HG03442 (cell line): ENCODE results near the gene GALNT18.
A peak's percentile ranks its signal among the peaks of the same experiment; 100 is the strongest.

Experiments used
- ATAC-seq: cut with Tn5 transposase; IDR thresholded peaks from one replicate; pipeline ENCODE4 v1.9.1; 2021; ENCODE audit warnings: mild to moderate bottlenecking, moderate library complexity; ENCODE audit not compliant: unreplicated experiment

GALNT18 gene

DNA sequence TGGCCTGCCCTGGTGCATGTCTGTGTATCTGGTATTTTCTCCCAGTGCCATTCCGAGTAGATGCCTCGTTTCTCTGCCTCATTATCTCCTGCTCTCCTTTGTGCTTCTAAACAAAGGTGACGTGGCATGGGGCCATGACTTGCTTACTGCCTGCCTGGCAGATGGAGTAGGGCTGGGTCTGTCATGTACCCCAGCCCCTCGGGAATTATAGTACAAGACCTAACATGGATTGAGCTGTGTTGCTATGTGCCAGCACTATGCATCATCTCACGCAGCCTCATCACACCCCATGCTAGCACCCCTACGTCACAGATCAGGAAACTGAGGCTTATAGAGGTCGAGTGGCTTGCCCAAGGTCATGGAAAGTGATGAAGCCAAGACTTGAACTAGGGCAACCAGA lies 88.1 kb downstream of the GALNT18 start:
- no peak for ATAC-seq

DNA sequence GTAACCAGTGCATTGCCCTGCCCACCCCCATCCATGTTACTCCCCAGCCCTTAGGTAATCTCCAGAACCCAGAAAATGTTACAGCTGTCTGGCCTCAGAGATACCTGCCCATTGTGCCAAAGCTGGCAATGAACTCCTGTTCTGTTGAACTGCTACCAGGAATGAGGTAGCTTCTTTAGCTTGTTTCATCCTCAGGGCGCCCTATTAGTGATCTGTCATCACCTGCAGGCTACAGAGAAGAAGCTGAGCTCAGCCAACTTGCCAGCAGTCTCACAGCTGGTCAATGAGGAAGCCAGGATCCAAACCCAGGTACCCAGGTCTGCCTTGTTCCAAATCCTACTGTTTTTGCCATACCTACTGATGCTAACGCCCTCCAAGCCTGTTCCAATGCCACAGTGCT lies 88.7 kb downstream of the GALNT18 start:
- no peak for ATAC-seq

DNA sequence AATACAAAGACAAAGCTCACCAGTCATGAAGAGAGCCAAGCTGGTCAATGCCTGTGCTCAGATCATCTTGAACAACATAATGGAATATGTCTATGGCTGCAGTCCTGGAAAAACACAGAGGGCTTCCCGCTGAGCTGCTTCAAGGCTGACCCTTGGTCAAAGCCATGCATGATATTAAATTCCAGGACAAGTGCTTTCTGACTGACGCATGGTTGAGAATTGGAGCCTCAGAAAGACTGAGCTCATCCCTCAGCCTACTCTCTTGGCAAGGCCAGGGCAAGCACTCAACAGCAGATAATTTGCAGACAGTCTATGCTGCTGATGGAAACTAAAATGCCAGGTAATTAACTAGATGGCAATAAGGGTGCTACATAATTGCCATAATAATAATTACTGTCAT lies 89.2 kb downstream of the GALNT18 start:
- no peak for ATAC-seq

DNA sequence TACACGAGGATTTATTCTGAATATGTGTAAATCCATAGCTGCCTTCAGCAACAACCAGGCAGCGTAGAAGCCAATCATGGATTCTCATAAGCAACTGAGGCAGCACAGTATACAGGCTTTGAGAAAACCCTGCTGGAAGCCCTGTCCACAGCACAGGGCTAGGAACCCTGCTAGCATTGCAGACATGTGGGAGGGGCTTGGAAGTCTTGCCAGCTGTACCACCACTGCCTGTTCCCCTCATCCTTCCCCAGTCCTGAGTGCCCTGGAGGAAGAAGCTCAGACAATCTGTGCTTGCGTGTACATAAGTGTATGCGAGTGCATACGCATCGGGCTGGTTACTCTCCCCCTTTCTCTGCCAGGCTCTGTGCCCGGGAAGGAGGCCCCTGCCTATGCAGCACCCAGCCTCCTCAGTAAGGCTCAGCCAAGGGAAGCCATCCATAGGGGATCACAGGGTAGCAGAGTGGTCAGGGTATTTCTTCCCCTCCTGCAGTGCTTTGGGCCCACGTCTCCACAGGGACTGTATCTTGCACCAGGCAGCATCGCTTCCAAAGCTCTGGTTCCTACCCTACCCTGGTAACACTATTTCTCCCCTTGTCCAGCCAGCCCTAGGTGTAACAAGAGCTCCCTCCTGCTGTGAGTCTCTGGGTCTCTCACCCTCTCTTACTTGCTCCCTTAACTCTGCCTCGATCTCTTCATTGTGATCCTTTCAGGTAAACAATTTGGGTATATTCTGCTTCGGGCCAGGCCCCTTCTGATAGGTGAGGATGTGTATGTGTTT lies 90.5 kb downstream of the GALNT18 start:
- no peak for ATAC-seq

DNA sequence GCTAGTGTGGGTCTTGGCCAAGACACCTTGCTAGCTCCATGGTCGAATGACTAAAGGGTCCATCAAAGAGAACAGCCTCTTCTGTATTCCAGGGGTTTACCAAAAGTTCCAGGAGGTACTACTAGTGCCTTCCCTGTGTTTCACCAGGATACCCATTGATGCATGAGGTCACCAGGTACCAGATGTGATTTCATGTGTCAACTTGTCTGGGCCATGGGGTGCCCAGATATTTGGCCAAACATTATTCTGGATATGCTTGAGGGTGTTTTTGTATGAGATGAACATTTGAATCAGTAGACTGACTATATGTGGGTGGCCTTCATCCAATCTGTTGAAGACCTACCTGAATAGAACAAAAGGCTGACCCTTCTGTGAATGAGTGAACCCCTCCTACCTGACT lies 92.8 kb downstream of the GALNT18 start:
- no peak for ATAC-seq

DNA sequence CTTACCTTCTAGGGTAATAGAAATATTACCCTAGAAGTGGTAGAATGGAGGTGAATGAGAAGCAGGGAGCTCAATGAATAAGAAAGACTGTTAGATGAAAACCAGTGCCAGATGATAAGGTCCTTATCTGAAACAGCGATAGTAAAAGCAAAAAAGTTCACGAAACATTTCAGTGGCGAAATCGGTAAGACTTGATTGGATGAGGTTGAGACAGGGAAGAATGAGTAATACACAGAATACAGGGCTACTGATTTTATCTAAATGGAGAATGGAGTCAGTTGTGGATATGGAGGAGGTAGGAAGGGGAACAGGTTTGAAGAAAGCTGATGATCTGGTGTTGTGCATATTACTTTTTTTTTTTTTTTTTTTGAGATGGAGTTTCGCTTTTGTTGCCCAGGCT lies 96.5 kb downstream of the GALNT18 start:
- ATAC-seq: no peak

DNA sequence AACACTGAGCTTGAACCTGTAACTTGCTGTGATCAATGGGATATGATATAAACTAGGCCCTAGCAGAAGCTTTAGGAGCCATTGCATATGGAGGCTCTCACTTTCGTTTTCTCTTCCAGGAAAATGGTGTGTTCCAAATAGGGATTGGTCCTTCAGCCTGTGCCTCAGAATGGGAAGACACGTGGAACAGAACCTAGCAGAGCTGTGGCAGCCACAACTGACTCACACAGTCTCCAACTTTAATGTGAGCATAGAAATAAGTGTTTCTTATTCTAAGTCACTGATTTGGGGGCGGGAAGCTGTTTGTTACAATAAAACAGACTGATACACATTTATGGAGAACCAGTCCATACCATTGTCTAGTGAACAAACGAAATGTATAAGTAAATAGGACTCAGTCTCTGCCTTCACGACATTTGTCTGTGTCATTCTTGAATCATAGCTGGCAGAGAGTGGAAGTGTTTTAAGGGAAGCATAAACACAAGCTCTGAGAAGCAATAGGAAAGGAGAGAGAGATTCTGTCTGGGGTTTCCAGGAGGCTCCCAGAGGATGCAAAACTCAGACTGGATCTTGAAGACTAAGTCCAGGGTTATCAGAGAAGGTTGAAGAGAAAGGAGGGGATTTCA lies 97.3 kb downstream of the GALNT18 start:
- ATAC-seq: no peak

DNA sequence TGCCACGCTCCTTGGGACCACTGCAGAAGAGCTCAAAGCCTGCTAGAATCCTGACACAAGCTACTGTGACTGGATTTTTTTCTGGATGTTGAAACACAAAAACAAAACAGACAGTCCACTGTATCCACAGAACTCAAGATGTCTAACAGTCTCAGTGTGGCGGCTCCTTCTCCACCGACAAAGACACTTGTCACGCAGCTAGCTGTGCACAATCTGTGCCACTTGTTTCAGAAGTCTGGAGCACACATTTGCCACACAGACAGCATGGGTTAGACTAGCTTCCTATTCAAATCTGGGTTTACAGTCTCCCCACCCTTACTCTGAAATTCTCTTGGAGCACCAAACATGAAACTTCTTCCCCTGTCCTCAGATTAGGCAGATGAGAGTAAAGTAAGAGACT lies 99.2 kb downstream of the GALNT18 start:
- no peak for ATAC-seq

DNA sequence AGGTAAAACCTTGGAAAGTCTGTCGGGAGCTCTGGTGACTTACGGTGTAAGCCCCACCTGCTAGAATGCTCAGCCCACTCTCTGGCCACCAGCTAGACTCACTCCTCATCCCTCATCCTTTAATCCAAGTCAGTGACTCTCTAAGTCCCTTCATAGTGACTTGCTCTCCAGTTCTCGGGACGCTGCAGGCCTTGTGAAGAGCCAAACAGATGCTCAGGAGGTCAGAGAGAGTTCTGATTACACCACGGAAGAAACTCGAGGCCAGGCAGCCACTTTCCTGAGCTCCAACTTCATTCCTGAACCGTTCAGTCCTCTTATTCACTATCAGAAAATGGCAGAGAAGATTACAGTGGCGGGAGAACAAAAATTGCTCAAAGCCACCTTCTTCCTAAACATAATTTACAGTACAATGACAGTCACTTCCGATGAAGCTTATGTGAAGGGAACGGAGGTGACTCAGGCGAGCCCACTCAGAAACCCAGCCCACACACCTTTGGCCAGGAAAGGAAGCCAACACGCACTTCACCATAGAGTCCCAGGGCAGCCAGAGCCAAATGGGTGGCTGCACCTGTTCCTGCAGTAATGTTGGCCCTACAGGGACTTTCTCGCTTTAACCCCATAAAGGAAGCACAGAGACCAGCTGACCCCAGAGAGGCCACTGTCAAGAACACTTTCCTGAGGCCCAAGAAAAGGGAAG lies 100.4 kb downstream of the GALNT18 start:
- ATAC-seq: peak; percentile 42

DNA sequence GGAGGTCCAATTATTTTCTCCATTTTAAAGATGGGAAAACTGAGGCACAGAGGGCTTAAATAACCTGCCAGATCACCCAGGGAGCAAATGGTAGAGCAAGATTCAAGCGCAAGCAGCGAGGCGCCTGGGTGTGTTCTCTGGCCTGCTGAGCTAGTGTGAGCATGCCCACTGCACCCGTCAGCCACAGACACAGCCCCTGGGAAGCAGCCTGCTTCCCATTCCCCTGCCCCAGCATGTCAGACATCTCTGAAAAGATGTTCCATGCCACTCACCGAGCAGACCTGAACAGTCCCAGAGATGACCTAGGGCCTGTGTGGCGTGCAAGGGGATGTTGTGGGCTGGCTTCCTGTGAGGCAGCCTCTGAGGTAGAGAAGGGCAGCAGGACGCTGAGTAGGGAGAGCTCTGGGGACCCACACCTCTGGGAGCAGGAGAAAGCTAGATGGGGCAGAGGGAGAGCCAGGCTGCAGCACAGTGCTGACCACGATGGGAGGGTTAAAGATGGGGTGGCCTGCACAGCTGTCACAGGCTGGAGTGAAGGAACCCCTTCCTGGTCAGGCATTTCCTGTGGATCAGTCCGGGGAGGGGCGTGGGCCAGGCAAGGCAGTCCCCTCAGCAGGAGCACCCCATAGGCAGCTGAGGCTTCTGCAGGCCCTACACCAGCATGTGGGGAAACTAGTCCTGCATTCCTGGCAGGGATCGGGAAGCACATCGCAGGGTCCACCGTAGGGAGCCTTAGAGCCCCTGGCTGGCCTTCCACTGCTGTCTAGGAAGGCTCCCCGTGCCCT lies 101.4 kb downstream of the GALNT18 start:
- ATAC-seq: no peak

DNA sequence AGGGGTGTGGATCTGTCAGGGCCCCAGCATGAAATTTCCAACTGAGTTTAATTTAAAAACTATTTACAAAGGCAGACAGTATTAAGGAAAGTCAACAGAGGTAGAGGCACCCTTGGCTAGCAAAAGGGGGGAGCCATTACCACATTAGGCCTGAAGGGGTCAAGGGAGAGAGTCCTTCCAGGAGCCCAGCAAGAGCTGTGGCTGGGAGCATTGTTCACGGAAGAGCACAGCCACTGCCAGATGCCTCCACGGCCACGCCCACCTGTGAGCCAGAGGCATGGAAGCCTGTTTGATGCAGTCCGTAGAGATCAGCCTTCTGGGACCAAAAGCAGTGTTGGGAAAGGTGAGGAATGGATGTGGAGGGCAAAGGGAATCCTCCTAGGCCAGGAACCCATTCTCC lies 102.6 kb downstream of the GALNT18 start:
- ATAC-seq: no peak

DNA sequence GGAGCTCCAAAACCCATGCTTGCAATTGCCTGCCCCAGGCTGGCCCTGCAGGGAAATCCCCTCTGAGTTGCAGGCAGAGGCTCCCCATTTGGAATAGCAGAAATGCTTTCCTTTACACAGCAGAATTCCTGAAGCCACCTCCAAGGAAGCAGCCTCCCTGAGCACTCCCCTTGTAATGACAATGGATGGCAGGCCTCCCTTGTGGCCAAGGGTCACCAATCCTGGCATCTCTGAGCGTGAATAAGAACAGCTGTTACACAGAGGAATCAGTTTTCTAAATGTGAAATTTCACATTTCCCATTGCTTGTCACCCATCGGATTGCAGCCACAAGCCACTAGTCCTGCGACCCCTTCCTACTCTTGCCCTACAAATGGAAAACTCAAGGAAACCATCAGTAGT lies 107.6 kb downstream of the GALNT18 start:
- no peak for ATAC-seq

DNA sequence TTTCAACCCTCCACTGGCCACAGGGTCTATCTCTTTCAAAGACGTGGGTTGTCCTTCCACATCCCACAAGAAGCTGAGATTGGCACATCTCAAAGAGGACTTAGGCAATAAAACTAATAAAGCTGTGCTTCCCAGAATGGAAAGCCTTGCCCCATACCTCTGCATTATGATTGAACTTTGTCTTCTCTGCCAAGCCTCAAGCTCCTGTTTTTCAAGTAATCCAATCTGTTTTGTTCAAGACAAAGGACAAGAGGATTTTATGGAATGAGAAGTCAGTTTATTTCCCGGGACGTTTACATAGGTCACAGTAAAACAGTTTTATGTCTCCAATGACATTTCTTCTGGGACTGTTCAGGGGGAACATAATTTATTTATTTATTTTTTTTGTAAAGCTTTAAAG lies 108.4 kb downstream of the GALNT18 start:
- ATAC-seq: no peak

DNA sequence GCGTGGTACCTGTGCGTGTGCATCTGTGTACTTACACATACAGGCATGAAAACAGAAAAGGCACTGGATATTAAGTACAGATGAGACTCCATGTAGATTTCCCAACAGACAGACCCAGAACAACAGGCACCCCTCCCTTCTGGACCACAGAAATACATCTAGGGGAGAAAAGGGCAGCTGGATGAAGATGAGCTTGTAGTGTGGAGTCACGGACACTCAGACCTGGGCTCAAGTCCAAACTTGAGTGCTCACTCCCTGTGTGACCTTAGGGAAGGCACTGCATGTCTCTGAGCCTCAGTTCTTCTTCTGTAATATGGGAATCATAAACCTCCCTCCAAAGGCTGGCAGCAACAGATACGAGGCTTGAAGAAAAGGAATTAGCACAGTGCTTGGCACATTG lies 108.9 kb downstream of the GALNT18 start:
- ATAC-seq: no peak

DNA sequence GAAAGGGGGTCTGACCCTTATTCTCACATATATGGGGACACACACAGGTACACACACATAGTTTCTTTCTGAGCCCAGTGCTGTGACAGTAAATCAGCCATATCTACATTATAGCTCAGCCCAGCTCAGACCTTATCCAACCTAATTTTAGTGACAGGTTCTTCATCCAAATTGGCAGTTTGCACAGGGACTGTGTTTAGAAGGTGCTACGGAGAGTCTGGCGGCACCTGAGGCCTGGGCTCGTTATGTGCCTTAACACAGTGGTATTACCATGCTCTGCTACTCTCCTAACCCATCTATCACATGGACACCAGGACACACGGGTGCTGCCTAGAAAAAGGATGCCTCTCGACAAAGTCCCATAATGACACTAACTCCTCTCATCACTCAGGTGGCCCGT lies 109.3 kb downstream of the GALNT18 start:
- ATAC-seq: no peak

DNA sequence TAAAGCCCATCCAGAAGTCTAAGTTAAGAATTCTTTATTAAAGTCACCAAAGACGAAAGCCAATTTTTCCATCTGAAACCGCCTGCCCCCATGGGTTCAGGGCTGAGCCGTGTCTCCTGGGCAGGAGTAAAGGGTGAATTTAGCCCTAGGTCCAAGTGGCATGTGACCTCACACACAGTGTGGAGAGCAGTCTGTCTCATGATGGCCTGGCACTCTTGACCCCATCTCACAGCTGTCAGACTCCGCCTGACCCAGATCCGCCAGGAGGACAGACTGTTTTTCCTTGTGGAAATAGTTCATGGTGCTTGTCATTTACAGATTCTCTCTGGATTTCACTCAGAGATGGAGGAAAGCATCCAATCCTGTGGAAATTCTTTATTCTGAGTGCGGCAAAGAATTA lies 109.7 kb downstream of the GALNT18 start:
- ATAC-seq: no peak

DNA sequence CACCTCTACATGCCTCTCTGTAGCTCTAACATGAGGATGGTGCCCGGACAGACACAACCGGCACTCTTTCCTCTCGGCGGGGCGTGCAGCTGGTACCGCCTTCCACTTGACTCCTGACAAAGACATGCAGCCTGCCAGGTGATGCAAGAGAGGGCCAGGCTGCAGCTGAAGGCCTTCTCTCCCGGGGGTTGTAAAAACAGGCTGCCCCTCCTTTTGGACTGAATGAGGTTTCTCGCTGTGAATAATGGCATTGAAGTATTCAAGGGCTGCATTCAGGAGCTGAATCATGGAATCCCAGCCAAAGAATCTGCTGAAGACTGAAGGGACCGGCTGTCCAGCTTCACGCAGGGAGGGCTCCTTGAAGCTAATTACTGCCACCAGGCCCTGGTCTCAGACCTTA lies 110.9 kb downstream of the GALNT18 start:
- ATAC-seq: no peak

DNA sequence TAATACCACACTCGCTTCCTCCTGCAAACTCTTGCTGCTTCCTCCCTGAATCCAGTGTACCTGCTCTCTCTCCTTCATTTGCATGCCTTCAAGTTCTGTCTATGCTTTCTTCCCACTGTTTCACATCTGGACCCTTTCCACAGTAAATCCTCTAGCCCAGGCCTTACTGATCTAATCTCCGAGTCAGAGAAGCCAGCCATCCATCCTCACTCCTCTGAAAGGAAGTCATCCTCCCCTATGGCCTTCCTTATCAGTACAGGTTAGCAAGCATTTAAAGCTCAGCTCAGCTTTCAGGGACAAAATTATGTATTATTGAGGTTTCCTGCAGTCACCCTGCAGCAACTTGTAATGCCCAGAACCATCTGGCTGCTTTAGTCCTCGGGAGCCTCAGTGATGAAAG lies 116.1 kb downstream of the GALNT18 start:
- no peak for ATAC-seq

DNA sequence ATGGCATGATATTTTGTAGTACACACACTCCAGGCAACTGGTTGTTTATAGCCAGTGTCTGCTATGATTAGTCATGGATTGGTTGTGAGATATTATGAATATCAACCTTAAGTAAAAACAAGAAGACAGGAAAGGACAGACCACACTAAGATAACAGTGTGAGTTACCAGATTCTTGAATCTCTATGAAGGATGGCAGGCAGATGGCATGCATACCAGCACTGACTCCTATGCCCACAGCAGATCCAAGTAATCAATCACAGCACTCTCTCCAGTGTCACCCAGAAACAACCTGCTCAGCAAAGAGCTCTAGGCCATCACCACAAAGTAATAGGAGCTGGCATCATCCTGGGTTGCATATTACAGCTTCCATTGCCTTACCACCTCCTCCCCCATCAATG lies 116.6 kb downstream of the GALNT18 start:
- ATAC-seq: no peak

DNA sequence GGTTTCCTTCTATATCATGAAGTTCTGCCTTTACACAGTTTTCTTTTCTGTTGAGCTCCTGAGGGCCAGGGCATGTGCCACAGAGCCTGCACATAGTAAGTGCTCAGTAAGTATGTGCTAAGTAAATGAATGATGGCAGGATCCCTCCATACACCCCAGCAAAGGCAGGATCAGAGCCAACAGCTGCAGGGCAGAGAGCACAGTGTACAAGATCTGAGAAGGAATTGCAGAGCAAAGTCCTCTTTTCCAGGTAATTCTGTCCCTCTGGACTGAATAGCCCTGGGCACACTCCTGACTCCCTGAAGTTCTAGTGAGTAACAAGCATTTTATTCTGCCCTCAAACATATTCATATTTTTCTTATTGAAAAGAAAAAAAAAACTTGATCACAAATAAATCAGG lies 117.7 kb downstream of the GALNT18 start:
- no peak for ATAC-seq

DNA sequence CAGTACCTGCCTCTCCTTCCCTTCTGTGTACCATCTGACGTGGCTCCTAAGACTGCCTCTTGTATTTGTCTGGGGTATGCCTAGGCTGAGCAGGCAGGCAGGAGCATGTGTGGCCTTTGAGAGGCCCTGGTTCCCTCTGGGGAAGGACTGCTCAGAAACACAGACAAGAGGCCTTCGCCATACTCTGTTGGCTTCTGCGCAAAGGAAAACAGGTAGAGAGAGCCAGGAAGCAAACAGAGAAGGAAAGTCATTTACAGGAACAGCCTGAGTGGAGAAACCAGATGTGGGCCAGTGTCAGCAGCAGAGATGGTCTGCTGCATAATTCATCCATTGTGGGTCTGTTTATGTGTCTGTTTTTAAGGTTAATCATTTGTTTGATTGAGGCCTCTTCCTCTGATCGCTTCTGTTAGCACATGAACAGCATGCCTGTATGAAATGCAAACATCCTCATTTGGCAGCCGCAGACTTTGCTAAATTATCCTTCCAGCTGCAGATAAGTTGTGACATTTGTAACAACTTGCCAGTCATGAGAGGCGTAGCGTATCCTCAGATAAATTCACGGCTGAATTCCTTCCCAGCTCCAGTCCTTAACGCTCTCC lies 119.4 kb downstream of the GALNT18 start:
- no peak for ATAC-seq
